Measurements from ENCODE around the gene PTPRO.

PTPRO gene

DNA sequence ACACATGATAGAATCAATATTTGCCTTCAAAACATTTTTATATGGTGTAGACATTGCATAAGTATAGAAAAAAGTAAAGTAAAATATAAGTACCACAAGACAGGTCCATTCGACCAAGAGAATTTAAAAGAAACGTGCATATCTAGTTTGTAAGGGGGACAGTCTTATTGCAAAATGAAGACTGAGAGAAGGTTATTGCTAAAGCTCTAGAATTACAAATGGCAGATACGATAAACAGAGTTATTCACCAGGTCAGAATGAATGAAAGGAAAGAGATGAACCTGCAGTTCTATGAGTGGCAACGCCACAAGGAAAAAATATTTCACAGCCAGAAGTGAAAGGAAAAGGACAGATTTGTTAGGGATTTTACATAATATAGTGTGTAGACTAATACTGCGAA, 224.8 kb downstream of the PTPRO start:
- DNase-seq (ENCODE audit: insufficient read length, low spot score) (no peak), FAIRE-seq (no peak)

DNA sequence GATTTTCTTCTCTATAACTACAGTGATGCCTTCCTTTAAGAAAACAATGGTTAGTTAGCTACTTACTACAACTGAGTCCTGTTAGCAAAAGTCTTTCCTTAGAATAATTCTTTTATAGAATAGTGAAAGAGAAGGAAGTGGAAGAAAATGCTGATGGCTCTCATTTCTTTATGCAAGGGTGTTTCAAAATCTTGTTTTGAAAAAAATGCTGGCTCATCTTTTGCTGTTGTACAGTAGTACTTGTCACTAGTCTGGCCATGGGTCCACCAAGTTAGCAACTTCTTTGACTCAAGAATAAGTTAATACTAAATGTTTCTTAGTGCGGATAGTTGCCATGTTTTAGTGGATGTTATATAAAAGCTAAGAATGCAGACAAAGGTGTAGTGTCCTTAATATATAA, 225.4 kb downstream of the PTPRO start:
- DNase-seq (ENCODE audit: insufficient read length, low spot score) (no peak), FAIRE-seq (no peak)

- FAIRE-seq (no peak), DNase-seq (ENCODE audit: insufficient read length, low spot score) (no peak)
Measured at GRCh38 chr12:15550793-15551192, 228.5 kb downstream of the PTPRO start.

GRCh38 chr12:15555446-15555845, 233.1 kb downstream of the PTPRO start:
- FAIRE-seq, result no peak

DNA sequence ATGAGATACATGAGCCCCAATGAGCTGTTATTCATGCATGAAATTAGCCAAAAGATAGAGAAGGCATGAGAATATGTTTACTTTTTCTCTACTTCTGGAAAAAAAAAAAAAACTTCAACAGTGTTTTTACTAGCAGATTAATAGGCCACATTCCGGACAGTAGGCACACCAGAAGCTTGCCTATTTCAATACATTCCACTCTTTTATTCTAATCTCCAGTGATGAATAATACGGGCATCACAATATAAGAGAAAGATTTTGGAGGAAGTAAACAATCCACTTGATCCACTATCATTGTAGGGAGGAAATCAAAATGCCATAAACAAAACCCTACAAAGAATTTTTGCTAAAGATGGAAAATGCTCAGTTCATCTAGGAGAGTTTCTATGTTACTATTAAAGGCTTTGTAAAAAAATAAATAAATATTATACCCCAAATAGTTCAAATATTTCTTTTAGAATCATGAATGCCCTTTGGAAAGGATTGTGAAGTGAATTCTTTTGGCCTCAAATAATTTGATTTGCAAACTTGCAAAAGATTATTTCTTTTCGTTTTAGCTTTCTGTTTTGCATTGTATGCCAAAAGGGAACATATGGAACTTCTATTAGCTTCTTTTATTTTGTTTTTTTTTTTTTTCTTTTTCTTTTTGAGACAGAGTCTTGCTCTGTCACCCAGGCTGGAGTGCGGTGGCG, 234.2 kb downstream of the PTPRO start:
- DNase-seq (ENCODE audit: insufficient read length, low spot score) (no peak), FAIRE-seq (no peak)

More at GRCh38 chr12:15555446-15555845, 233.1 kb downstream of the PTPRO start:
- no peak for DNase-seq (ENCODE audit: insufficient read length, low spot score)

- DNase-seq (ENCODE audit: insufficient read length, low spot score), result no peak
- no peak for FAIRE-seq
Measured at GRCh38 chr12:15558915-15559528, 236.7 kb downstream of the PTPRO start.

- no peak for FAIRE-seq
- DNase-seq (ENCODE audit: insufficient read length, low spot score), result no peak
Measured at GRCh38 chr12:15561396-15561795, 239.1 kb downstream of the PTPRO start.

GRCh38 chr12:15562263-15562662, 240.0 kb downstream of the PTPRO start:
- no peak for FAIRE-seq
- no peak for DNase-seq (ENCODE audit: insufficient read length, low spot score)

DNA sequence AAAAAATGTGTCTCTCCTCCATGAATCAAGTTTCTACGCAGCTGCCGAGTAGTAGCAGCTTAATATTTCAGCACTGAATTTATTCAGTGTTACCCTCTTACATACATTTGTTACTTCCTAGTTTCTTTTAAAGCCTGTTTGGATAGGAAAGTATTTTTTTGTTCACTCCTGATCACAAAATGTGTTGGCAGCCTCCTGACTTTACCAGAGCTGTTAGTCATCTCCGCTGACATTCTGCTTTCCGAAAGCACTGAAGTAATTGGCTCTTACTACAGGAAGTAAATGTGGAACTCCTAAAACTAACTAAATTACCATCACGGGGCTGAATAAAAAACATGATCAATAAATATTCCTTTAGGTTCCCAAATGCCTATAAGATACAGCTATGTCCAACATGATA, 241.4 kb downstream of the PTPRO start:
- no peak for FAIRE-seq

GRCh38 chr12:15574353-15574752, 252.0 kb downstream of the PTPRO start:
- DNase-seq (ENCODE audit: insufficient read length, low spot score), result no peak
- no peak for FAIRE-seq

More for the DNA sequence above, 241.4 kb downstream of the PTPRO start:
- DNase-seq (ENCODE audit: insufficient read length, low spot score), result no peak

GRCh38 chr12:15575671-15576541, 253.6 kb downstream of the PTPRO start:
- no peak for FAIRE-seq
- no peak for DNase-seq (ENCODE audit: insufficient read length, low spot score)

DNA sequence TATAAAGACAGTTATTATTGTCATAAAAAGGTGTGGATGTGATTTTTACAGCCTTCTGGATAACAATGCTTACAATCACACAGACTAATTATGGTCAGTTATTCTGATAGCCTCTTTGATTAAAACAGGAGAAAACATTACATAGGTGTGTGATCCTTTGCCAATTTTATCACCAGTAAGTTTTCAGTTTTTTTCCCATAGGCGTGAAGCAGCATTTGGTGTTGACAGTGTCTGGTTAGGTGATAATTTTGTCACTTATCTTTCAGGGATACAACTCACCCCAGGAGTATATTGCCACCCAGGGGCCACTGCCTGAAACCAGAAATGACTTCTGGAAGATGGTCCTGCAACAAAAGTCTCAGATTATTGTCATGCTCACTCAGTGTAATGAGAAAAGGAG, 258.1 kb downstream of the PTPRO start:
- FAIRE-seq (no peak), DNase-seq (ENCODE audit: insufficient read length, low spot score) (no peak)

DNA sequence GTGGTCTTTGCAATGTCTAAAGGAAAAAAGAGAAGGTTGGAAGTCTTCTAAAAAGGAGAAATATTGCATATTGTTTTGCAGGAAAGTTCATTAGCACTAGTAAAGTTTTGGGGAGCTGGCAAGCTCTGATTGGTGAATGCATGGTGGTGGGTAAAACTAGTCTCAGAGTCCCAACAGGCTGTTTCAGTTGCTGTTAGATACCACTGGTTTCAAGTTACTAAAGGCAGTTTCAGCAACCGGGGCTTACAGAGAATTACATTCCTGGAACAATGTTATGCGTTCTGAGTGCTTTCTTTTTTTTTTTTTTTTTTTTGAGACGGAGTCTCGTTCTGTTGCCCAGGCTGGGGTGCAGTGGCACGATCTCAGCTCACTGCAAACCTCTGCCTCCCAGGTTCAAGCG, 258.7 kb downstream of the PTPRO start:
- FAIRE-seq, result no peak
- no peak for DNase-seq (ENCODE audit: insufficient read length, low spot score)

DNA sequence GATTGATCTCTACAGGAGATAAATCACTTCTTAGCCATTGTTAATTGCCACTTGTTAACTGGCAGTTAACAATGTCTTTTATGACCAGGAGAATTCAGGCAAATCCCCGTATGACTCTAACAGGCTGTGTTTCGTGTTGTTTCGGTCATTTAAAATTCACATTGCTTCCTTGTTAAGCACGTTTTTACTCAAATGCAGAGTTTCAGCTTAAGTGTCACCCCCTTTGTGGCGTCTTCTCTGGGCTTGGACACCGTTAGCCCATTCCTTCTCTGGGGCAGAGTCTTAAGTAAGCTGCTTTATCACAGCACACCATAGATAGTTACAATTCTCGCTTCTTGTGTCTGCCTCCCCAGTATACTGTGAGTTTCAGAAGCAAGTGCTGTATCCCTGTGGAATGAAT, 261.5 kb downstream of the PTPRO start:
- DNase-seq (ENCODE audit: insufficient read length, low spot score) (no peak), FAIRE-seq (no peak)

DNA sequence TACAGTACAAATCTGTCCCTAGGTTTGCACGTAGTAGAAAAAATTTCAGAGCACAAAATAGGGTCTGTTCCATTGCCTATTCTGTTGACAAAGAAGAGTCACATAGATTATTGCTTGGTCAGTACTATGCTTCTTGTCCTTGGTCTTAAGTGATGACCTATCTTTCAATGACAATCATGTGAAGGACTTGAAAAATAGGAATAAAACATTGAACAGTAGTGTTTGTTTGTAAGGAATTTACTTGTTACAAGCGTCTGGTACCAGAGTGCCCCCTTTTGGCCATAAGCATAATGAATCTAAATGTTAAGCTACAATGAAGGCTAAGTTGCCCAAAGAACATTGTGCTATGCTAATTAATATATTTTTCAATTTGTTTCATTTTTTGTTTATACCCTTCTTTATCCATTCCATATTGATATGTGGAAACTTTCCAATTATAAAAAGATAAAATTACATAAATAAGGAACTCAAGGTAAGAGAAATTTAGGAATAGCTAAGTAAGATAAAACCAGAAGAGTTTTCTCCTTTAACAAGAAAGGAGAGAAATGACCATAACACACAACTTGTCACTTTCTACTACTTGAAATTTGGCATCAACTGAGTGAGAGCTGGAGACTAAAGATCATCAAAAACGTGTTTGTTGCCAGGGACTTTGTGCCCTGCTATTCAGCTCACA, 262.2 kb downstream of the PTPRO start:
- DNase-seq (ENCODE audit: insufficient read length, low spot score), result peak; percentile 3
- FAIRE-seq, result no peak

DNA sequence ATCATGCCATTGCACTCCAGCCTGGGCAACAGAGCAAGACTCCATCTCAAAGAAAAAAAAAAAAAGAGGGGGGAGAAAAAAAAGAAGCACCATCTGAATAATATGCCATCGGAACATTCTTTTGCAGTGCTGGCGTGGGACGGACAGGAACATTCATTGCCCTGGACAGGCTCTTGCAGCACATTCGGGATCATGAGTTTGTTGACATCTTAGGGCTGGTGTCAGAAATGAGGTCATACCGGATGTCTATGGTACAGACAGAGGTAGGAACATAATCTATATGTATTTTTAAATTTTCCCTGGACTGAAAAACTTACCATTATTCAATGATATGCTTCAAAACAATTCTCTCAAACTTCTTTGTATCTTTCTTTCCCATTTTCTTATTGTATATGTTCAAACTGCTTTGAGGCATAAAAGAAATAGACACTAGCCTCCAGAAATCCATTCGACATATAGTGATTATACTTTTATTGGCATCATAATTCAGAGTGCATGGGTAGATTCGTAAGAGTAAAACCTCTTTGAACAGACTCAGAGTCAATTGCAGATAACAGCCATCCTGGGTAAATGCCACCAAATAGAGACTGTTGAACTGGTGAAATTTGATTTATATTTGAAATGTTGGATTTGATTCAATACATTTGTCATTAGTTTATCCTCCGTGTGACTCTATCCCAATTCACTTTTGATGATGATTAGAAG, 267.2 kb downstream of the PTPRO start:
- FAIRE-seq (no peak), DNase-seq (ENCODE audit: insufficient read length, low spot score) (no peak)

DNA sequence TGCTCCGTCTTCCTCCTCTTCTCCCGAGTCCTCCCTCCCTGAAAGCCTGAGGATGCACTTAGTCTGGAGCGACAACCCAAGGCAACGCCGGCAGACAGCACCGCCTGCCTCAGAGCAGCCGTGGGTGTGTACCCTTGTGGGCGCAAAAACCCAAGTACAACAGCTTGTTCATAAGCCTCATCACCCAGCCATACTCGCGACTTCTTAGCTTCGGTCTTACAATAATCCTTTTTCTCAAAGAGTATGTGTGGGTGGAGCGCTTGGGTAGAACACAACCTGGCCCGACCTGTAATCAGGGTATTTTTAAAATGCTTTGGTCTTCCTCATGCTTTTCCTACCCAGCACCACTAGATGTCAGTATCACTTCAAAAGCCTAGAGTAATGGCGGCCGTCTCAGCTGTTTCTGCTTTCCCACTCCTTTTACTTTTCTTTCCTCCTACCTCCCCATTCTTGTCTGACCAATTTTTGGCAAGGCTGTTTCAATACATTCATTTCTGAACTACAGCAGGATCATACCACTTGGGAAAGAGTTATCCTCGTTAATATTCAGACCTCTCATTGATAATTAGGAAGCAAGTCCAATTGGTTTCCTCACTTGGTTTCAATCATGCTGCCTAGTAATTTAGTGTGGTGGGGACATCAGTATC, 268.0 kb downstream of the PTPRO start:
- FAIRE-seq, result no peak
- peak; percentile 45 for DNase-seq (ENCODE audit: insufficient read length, low spot score)

- DNase-seq (ENCODE audit: insufficient read length, low spot score), result no peak
- no peak for FAIRE-seq
Measured at GRCh38 chr12:15591811-15592210, 269.5 kb downstream of the PTPRO start.

GRCh38 chr12:15592934-15593333, 270.6 kb downstream of the PTPRO start:
- FAIRE-seq (no peak), DNase-seq (ENCODE audit: insufficient read length, low spot score) (no peak)

DNA sequence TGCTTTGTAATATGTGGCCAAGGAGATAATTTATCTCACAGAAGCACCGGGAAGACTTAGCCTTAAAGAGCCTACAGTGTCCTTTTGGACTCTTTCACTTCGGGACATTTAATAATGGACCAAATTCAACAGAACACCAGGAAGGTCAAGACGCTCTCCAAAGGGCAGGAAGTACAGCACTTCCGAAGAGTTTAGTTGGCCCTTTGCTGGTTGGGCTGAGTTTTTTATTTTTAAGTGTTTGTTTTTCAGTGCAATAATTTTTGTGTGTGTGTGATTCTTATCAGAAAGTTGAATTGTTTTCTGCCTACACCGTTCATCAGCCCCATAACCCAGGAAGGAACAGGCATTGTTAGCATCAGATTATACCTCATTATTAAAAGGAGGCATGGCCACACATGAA, 273.9 kb downstream of the PTPRO start:
- DNase-seq (ENCODE audit: insufficient read length, low spot score), result no peak
- no peak for FAIRE-seq
